Erythroblast (primary cell): ENCODE measurements around the gene CGB3.
A peak's percentile ranks its signal among the peaks of the same experiment; 100 is the strongest.

Experiments used
- DNase-seq, 2 experiments: peaks; one replicate each; lab custom pipeline; 2025; lab: John Stamatoyannopoulos, UW
- GATA1 ChIP-seq: IDR thresholded peaks from 2 replicates; pipeline ENCODE4 v1.6.1; 2011; ENCODE audit warnings: low read depth, mild to moderate bottlenecking, control low read depth, low read length, moderate library complexity
- POLR2A ChIP-seq: IDR thresholded peaks from 2 replicates; pipeline ENCODE4 v1.6.1; 2011; ENCODE audit warnings: mild to moderate bottlenecking, low read length

Gene CGB3

GRCh38 chr19:48989701-48990291, 34.3 kb downstream of the CGB3 start:
- no peak for DNase-seq
- TF ChIP-seq GATA1: no peak
- no peak for TF ChIP-seq POLR2A

DNA sequence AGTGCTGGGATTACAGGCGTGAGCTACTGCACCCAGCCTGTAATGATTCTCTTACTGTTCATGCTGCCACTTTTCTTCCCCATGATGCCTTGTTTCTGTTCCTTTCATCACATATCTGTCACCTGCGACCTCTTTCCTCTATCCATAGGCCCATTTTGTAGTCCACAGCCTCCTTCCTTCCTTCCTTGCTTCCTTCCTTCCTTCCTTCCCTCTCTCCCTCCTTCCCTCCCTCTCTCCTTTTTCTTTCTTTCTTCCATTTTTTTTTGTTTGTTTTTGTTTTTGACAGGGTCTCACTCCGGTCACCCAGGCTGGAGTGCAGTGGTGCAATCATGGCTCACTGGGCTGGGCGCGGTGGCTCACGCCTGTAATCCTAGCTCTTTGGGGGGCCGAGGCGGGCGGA, 35.3 kb downstream of the CGB3 start:
- TF ChIP-seq GATA1: no peak
- TF ChIP-seq POLR2A: no peak
- no peak for DNase-seq

DNA sequence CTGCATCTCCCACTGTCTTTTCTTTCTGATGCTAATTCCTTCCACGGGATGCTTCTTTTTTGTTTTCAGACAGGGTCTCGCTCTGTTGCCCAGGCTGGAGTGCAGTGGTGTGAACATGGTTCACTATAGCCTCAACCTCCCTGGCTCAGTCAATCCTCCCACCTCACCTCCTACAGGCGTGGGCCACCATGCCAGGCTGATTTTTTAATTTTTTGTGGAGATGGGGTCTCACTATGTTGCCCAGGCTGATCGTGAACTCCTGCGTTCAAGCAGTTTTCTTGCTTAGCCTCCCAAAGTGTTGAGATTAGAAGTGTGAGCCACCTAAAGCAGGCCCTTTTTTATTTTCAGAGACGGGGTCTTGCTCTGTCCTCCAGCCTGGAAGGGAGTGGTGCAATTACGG, 35.8 kb downstream of the CGB3 start:
- TF ChIP-seq POLR2A (no peak), GATA1 (no peak)
- DNase-seq: no peak

- TF ChIP-seq POLR2A: no peak
- no peak for TF ChIP-seq GATA1
- DNase-seq: no peak
Observed at GRCh38 chr19:48987323-48987722, 36.8 kb downstream of the CGB3 start.

- TF ChIP-seq GATA1: no peak
- TF ChIP-seq POLR2A: no peak
- DNase-seq: no peak
Observed at GRCh38 chr19:48986211-48986610, 37.9 kb downstream of the CGB3 start.

- no peak for TF ChIP-seq GATA1
- TF ChIP-seq POLR2A: no peak
- no peak for DNase-seq
Observed at GRCh38 chr19:48985711-48986110, 38.4 kb downstream of the CGB3 start.

GRCh38 chr19:48982280-48982679, 41.9 kb downstream of the CGB3 start:
- TF ChIP-seq POLR2A (no peak), GATA1 (no peak)
- DNase-seq: no peak

DNA sequence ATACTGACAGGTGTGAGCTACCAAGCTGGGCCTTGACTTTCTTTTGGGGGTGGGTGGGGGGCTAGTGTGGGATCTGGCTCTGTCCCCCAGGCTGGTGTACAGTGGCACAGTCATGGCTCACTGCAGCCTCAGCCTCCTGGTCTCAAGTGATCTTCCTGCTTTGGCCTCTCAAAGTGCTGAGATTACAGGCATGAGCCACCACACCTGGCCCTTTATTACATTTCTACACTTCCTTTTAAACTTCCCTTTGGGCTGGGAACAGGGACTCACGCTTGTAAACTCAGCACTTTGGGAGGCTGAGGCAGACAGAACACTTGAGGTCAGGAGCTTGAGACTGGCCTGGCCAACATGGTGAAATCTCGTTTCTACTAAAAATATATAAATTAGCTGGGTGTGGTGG, 47.1 kb downstream of the CGB3 start:
- no peak for DNase-seq
- TF ChIP-seq POLR2A (no peak), GATA1 (no peak)

- DNase-seq: peak in 1 of 2 experiments; percentile 65
- TF ChIP-seq POLR2A (no peak), GATA1 (no peak)
Observed at GRCh38 chr19:48975947-48976847, 47.9 kb downstream of the CGB3 start.
